D721Med (cell line): ENCODE results near the gene NOC4L.
A peak's percentile ranks its signal among the peaks of the same experiment; 100 is the strongest.

Experiments used
- DNase-seq: peaks from one replicate; pipeline ENCODE4 v3.0.0; 2011; ENCODE audit warnings: low spot score; ENCODE audit not compliant: insufficient read length
- FAIRE-seq: peaks from 2 replicates; lab custom pipeline; 2011; peaks lifted over from hg19 to GRCh38; lab: Jason Lieb, UNC
- TF ChIP-seq, protein P1 (sequence below): IDR thresholded peaks from 2 replicates; pipeline ENCODE4 v1.5.1; 2012; ENCODE audit warnings: mild to moderate bottlenecking, control low read depth; ENCODE audit not compliant: insufficient read depth; ENCODE audit errors: missing control alignments

NOC4L gene

DNA sequence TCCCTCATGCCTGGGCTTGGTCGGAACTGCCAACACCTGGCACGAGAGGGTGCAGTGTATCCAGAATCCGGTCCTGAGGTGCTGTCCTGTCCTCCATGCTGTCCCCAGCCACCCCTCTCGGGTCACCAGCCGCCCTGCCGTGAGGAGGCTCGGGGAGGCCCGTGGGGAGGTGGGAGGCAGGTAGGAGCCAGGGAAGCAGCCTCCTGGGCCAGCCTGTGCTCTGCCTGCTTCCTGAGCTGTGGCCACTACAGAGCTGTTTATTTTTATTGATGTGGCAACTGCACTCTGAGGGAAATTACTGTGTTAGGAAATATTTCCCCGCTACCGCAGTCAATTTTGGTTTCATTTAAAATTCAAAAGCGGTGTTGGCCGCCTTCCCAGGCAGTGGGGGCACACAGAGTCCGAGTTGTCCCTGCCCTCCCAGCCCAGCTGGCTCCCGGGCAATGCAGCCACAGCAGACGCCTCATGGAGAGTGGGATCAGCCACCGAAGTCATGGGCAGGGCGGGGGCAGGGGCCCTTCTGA lies 18.3 kb downstream of the NOC4L start:
- DNase-seq, result no peak

DNA sequence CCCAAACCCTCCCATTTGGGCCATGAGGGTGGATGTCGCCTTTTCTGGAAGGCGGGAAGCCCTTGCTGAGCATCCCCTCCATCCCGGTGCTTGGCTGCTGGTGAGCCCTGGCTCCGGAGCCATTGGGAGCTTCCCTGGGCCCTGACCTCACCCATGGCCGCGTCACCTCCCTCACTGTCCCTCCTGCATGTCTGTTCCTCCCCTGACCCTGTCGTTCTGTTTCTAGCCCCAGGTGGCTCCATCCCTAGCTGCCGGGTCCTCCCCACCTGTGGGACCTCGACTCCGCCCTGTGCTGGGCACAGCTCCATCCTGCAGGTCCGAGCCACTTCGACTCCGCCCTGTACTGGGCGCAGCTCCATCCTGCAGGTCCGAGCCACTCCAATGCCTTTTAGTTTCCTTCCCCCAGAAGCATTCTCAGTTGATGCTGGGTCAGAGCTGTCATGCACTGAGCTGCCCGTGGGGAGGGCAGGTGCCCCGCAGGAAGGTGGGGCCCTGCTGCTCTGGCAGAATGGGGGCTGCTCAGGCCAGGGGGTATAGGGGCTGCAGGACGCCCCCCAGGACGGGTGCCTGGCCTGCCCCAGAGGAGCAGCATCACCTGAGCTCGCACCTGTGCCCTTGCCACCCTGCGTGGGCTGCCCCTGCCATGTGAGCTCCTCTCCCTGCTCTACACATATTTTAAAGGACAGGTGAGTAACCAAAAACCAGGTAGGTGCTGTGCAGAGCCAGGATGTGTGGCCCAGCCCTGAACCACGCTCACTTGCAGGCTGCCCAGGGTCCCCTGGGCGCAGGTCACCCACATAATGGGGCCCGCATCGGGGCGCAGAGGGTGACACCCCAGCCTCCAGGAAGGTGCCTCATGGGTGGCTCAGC lies 19.0 kb downstream of the NOC4L start:
- DNase-seq, result no peak
- TF ChIP-seq, protein P1, sequence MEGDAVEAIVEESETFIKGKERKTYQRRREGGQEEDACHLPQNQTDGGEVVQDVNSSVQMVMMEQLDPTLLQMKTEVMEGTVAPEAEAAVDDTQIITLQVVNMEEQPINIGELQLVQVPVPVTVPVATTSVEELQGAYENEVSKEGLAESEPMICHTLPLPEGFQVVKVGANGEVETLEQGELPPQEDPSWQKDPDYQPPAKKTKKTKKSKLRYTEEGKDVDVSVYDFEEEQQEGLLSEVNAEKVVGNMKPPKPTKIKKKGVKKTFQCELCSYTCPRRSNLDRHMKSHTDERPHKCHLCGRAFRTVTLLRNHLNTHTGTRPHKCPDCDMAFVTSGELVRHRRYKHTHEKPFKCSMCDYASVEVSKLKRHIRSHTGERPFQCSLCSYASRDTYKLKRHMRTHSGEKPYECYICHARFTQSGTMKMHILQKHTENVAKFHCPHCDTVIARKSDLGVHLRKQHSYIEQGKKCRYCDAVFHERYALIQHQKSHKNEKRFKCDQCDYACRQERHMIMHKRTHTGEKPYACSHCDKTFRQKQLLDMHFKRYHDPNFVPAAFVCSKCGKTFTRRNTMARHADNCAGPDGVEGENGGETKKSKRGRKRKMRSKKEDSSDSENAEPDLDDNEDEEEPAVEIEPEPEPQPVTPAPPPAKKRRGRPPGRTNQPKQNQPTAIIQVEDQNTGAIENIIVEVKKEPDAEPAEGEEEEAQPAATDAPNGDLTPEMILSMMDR, result no peak
- no peak for FAIRE-seq

More for the DNA sequence above, 18.3 kb downstream of the NOC4L start:
- FAIRE-seq, result no peak
- TF ChIP-seq, protein P1, result peak; percentile 2

DNA sequence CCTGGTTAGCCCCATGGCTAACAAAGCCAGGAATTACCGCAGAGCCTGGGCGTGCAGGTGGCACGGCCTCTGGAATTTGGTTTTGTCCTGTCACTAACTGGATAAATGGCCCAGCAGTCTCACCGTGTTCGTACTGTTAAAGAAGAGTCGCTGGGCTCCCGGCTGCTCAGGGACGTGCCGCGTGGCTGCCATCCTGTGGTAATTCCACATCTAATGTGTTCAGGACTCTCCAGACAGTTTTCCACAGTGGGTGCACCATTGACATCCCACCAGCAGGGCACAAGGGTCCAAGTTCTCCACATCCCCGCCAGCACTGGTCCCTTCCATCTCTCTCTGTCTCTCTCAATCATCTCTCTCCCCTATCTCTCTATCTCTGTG lies 19.6 kb downstream of the NOC4L start:
- FAIRE-seq (no peak), DNase-seq (no peak)
- TF ChIP-seq, protein P1, result peak; percentile 4

DNA sequence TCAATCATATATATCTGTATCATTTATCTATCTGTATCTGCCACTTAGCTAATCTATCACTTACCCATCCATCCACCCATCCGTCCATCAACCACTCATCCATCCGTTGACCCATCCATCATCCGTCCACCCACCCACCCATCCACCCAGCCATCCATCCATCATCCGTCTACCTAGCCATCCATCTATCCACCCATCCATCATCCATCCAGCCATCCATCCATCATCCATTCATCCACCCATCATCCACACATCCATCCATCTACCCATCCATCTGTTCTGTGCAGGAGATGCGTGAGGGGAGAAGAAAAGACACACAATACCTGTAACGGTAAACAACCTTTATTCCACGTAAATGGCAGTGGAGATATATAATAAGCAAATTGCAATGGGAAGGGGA lies 20.2 kb downstream of the NOC4L start:
- FAIRE-seq (no peak), DNase-seq (no peak)
- TF ChIP-seq, protein P1, result no peak

DNA sequence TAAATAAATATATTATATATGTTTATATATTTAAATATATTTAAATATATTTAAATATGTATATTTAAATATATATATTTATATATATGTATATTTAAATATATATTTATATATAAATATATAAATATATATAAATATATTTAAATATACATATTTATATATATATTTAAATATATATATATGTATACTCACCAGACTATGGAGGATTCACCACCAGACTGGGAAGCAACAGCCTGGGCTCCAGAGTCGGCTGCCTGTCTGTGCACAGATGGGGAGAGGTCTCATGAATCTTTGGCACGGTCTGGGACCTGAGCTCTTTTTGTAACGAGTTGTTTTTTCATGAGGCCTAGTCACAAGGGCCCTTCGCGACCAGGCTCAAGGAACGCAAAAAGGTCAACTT lies 21.3 kb downstream of the NOC4L start:
- TF ChIP-seq, protein P1, result no peak
- DNase-seq (no peak), FAIRE-seq (no peak)

DNA sequence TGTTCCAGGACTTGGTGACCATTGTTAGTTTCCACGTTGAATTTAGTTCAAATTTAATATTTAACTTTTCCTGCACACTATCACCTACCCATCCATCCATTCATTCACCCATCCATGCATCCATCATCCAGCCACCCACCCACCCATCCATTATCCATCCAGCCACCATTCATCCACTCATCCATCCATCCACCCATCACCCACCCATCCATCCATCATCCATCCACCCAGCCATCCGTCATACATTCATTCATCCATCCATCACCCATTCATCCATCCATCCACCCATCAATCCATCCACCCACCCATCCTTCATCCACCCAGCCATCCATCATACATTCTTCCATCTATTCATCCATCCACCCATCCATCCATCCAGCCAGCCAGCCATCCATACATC lies 21.8 kb downstream of the NOC4L start:
- TF ChIP-seq, protein P1, result no peak
- FAIRE-seq, result no peak
- DNase-seq, result no peak
